Right ventricle myocardium superior (tissue), 1 donor: ENCODE results near the gene ARMH3. TPM values are rescaled to one million over a fixed set of nuclear protein-coding genes. Genes with fewer than 3 reads are reported as not detected.

Source experiments
- ATAC-seq: fragments of 200-7000 bp; cut with Tn5 transposase; one replicate; pipeline ENCODE4 v1.9.1; 2020; ENCODE audit warnings: mild to moderate bottlenecking; ENCODE audit not compliant: poor library complexity
- DNase-seq: peaks from one replicate; pipeline ENCODE4 v3.0.0-alpha.2; 2020
- intact Hi-C: fragments of 100-400 bp; cut with DNase I; formaldehyde crosslinking; loops from one replicate; pipeline ENCODE4 v1.11.2; 2022
- total RNA-seq: library from RNA; stranded (reverse); fragmentation: NEBNext Ultra II Directional; extraction: Animal tissue kit (Norgen Biotek cat#: 25700); gene quantifications from one replicate; pipeline ENCODE4 v1.2.1, GENCODE V29; 2021
- donor health status: DM: no; HTN: yes; CAD: no; lungs with severe emphysema.

The ARMH3 gene
- total RNA-seq, 1 donor from 2014 or later: 55.1 TPM

- ATAC-seq (peak; percentile 67), DNase-seq (no peak)
- intact Hi-C loops: no loop called here
Measured at GRCh38 chr10:101851411-101852116, 204.4 kb downstream of the ARMH3 start.

GRCh38 chr10:101850749-101851148 is 205.2 kb downstream of the ARMH3 start:
- intact Hi-C loops: no loop called here
- no peak for DNase-seq
- no peak for ATAC-seq

- intact Hi-C loops: loop anchor here (10.0 kb wide), 1 partner anchor 116 kb away; no protein-coding TSS in a partner anchor
- ATAC-seq (no peak), DNase-seq (no peak)
Measured at GRCh38 chr10:101848894-101849351, 207.1 kb downstream of the ARMH3 start.

- DNase-seq (no peak), ATAC-seq (no peak)
- intact Hi-C loops: loop anchor here (10.0 kb wide), 1 partner anchor 116 kb away; no protein-coding TSS in a partner anchor
Measured at GRCh38 chr10:101848408-101848807, 207.6 kb downstream of the ARMH3 start.

GRCh38 chr10:101845893-101846292 is 210.1 kb downstream of the ARMH3 start:
- intact Hi-C loops: loop anchor here (10.0 kb wide), 1 partner anchor 119 kb away; no protein-coding TSS in a partner anchor
- DNase-seq (no peak), ATAC-seq (no peak)

GRCh38 chr10:101843032-101844021 is 212.6 kb downstream of the ARMH3 start, which contains the start of gene KCNIP2:
Gene KCNIP2 (minus strand): TSS chr10:101843800. CDS start chr10:101843568, 232 bp downstream.
- DNase-seq: peak; percentile 72
- intact Hi-C loops: loop anchor here (5.0 to 10.0 kb wide), 2 partner anchors 39 to 121 kb away; no protein-coding TSS in a partner anchor
- ATAC-seq: peak; percentile 62

GRCh38 chr10:101841826-101842225 is 214.1 kb downstream of the ARMH3 start:
- intact Hi-C loops: loop anchor here (2.0 to 10.0 kb wide), 3 partner anchors 40 to 167 kb away; no protein-coding TSS in a partner anchor
- DNase-seq (no peak), ATAC-seq (no peak)

- peak; percentile 87 for DNase-seq
- intact Hi-C loops: loop anchor here (2.0 to 10.0 kb wide), 3 partner anchors 41 to 168 kb away; no protein-coding TSS in a partner anchor
Measured at GRCh38 chr10:101840741-101841453, 215.1 kb downstream of the ARMH3 start.

GRCh38 chr10:101840102-101840684 is 215.8 kb downstream of the ARMH3 start:
- intact Hi-C loops: loop anchor here (2.0 to 10.0 kb wide), 3 partner anchors 42 to 169 kb away; no protein-coding TSS in a partner anchor
- ATAC-seq (no peak), DNase-seq (no peak)

More at GRCh38 chr10:101840741-101841453, 215.1 kb downstream of the ARMH3 start:
- peak; percentile 72 for ATAC-seq

GRCh38 chr10:101839416-101840063 is 216.4 kb downstream of the ARMH3 start:
- ATAC-seq (peak; percentile 22), DNase-seq (peak; percentile 66)
- intact Hi-C loops: loop anchor here (2.0 to 10.0 kb wide), 3 partner anchors 43 to 169 kb away; no protein-coding TSS in a partner anchor

- ATAC-seq (no peak), DNase-seq (no peak)
- intact Hi-C loops: no loop called here
Measured at GRCh38 chr10:101839002-101839401, 217.0 kb downstream of the ARMH3 start.

GRCh38 chr10:101838416-101838970 is 217.5 kb downstream of the ARMH3 start:
- no peak for ATAC-seq
- intact Hi-C loops: no loop called here
- no peak for DNase-seq

GRCh38 chr10:101837748-101838147 is 218.2 kb downstream of the ARMH3 start:
- intact Hi-C loops: no loop called here
- DNase-seq (no peak), ATAC-seq (no peak)

- no peak for ATAC-seq
Measured at GRCh38 chr10:101835362-101835761, 220.6 kb downstream of the ARMH3 start.

GRCh38 chr10:101834341-101834740 is 221.6 kb downstream of the ARMH3 start:
- peak; percentile 69 for DNase-seq
- intact Hi-C loops: no loop called here
- no peak for ATAC-seq

More at GRCh38 chr10:101835362-101835761, 220.6 kb downstream of the ARMH3 start:
- intact Hi-C loops: no loop called here
- DNase-seq: no peak

- intact Hi-C loops: no loop called here
- ATAC-seq (no peak), DNase-seq (no peak)
Measured at GRCh38 chr10:101833466-101833865, 222.5 kb downstream of the ARMH3 start.

GRCh38 chr10:101832325-101832771 is 223.6 kb downstream of the ARMH3 start:
- intact Hi-C loops: no loop called here
- DNase-seq: no peak
- no peak for ATAC-seq
